C4-2B (cell line): ENCODE measurements around the gene RBM18.

Experiments used
- CTCF ChIP-seq: fragments of 450-650 bp; conservative IDR thresholded peaks from 2 replicates; pipeline ENCODE4 v1.5.1; 2017; ENCODE audit warnings: mild to moderate bottlenecking
- ZFX ChIP-seq: fragments of 450-650 bp; IDR thresholded peaks from 2 replicates; pipeline ENCODE4 v1.6.1; 2017

GRCh38 chr9:122262073-122262472 is 2.6 kb downstream of the RBM18 start:
- TF ChIP-seq CTCF (no peak), ZFX (no peak)
